IgD-negative memory B cell (primary cell): ENCODE data around the gene ERF. TPM values are rescaled to one million over a fixed set of nuclear protein-coding genes. Genes with fewer than 3 reads are reported as not detected.

Experiments
- H3K27ac Mint-ChIP-seq, 3 donors: one replicate each; pipeline ENCODE4 v1.8.0; 2020 to 2022; ENCODE audit warnings: mild to moderate bottlenecking in 3 of 3, mixed read lengths in 3 of 3, moderate library complexity in 1 of 3
- H3K27me3 Mint-ChIP-seq: one replicate; pipeline ENCODE4 v1.8.0; 2021; ENCODE audit warnings: mixed read lengths
- H3K36me3 Mint-ChIP-seq: one replicate; pipeline ENCODE4 v1.8.0; 2020; ENCODE audit warnings: mild to moderate bottlenecking, mixed read lengths
- H3K4me1 Mint-ChIP-seq, 3 donors: one replicate each; pipeline ENCODE4 v1.8.0; 2020 to 2022; ENCODE audit warnings: mixed read lengths in 3 of 3, mild to moderate bottlenecking in 1 of 3
- H3K4me3 Mint-ChIP-seq, 4 donors: one replicate each; pipeline ENCODE4 v1.8.0; 2020 to 2022; ENCODE audit warnings: mild to moderate bottlenecking in 4 of 4, mixed read lengths in 4 of 4, moderate library complexity in 3 of 4
- H3K9me3 Mint-ChIP-seq, 3 donors: one replicate each; pipeline ENCODE4 v1.8.0; 2020 to 2021; ENCODE audit warnings: mixed read lengths in 3 of 3, mild to moderate bottlenecking in 1 of 3
- polyA plus RNA-seq: library from polyadenylated mRNA; unstranded; fragments of 300-500 nt; fragmentation: Illumina TruSeq; gene quantifications from one replicate; pipeline ENCODE4 v1.2.3, GENCODE V29; 2021

The ERF gene
- polyA plus RNA-seq, 1 donor from 2014 or later: 6.7 TPM

DNA sequence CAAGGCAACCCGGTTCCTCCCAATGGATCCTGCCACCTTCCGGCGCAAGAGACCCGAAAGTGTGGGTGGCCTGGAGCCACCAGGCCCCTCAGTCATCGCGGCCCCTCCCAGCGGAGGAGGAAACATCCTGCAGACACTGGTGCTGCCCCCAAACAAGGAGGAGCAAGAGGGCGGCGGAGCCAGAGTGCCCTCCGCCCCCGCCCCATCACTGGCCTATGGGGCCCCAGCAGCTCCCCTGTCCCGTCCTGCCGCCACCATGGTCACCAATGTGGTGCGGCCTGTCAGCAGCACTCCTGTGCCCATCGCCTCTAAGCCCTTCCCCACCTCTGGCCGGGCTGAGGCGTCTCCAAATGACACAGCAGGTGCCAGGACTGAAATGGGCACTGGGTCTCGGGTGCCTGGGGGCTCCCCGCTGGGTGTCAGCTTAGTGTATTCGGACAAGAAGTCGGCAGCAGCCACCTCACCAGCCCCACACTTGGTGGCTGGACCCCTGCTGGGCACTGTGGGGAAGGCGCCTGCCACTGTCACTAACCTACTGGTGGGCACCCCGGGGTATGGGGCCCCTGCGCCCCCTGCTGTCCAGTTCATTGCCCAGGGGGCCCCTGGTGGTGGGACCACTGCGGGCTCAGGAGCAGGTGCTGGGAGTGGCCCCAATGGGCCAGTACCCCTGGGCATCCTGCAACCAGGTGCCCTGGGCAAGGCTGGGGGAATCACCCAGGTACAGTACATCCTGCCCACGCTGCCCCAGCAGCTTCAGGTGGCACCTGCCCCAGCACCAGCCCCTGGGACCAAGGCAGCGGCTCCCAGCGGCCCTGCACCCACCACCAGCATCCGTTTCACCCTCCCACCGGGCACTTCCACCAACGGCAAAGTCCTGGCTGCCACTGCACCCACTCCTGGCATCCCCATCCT, 35.9 kb upstream of the ERF start:
- peak overlapping the region in 1 of 4 donors; percentile 51 for H3K4me3 Mint-ChIP-seq

DNA sequence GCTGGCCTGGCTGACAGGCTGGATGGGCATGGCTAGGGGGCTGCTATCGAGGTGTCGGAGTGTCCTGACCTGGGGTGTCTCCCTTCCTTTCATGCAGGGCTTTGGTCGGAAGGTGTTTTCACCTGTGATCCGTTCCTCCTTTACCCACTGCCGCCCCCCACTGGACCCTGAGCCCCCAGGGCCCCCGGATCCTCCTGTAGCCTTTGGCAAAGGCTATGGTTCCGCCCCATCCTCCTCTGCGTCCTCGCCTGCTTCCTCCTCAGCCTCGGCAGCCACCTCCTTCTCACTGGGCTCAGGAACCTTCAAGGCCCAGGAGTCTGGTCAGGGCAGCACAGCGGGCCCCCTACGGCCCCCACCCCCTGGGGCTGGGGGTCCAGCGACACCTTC, 35.2 kb upstream of the ERF start:
- peak overlapping the region in 1 of 4 donors; percentile 51 for H3K4me3 Mint-ChIP-seq
- H3K9me3 Mint-ChIP-seq: no peaks in the 10 kb centered on the region
- peaks cover 4% of the 10 kb centered on the region for H3K36me3 Mint-ChIP-seq
- peak overlapping the region in 1 of 3 donors; percentile 64 for H3K27ac Mint-ChIP-seq
- no peaks in the 10 kb centered on the region for H3K27me3 Mint-ChIP-seq
- H3K4me1 Mint-ChIP-seq: peaks cover 0 to 14% (median 12%) of the 10 kb centered on the region in 3 donors

More for the DNA sequence above, 35.9 kb upstream of the ERF start:
- Mint-ChIP-seq H3K9me3 (no peaks in the 10 kb centered on the region), H3K36me3 (peaks cover 4% of the 10 kb centered on the region), H3K4me1 (peaks cover 0 to 13% (median 6%) of the 10 kb centered on the region in 3 donors), H3K27me3 (no peaks in the 10 kb centered on the region), H3K27ac (peak overlapping the region in 1 of 3 donors; percentile 64)

DNA sequence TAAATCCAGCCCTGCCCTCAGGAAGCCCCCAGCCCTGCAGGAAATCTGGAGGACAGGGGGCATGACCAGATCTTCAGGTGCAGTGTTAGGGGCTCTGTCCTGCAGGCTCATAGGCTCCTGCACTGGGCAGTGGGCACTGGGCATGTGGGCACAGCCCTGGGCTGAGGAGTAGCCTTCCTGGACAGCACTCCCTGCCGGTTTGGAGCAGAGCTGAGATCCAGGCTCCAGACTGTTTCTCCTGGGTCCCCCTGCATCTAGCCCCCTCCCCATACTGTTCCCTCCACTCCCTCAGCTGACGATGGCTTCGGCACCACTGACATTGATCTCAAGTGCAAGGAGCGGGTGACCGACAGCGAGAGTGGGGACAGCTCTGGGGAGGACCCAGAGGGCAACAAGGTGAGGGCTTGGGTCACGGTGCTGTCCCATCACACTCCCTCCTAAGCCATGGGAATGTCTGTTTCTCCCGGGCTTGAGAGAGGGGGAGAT, 34.7 kb upstream of the ERF start:
- Mint-ChIP-seq H3K36me3 (peaks cover 4% of the 10 kb centered on the region), H3K4me3 (peak overlapping the region in 1 of 4 donors; percentile 20), H3K27ac (no peak overlapping the region), H3K27me3 (no peaks in the 10 kb centered on the region), H3K4me1 (peaks cover 0 to 19% (median 16%) of the 10 kb centered on the region in 3 donors), H3K9me3 (no peaks in the 10 kb centered on the region)

DNA sequence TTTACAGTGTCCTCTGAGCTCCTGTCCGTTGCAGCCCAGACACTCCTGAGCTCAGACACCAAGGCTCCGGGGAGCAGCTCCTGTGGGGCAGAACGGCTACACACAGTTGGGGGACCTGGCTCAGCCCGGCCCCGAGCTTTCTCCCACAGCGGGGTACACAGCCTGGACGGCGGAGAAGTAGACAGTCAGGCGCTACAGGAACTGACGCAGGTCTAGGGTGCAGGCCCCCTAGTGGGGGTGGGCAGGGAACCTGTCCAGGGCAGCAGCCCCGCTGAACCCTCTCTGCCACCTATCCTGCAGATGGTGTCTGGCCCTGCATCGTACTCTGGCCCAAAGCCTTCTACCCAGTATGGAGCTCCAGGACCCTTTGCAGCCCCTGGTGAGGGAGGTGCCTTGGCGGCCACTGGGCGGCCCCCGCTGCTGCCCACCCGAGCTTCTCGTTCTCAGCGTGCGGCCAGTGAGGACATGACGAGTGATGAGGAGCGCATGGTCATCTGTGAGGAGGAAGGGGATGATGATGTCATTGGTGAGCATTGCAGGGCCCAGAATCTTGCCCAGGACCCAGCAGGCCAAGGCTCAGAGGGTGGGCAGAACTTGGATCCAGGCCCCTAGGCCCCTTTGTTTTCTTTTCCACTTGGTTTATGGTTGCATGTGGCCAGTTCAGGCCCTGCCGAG, 34.1 kb upstream of the ERF start:
- H3K4me1 Mint-ChIP-seq: peaks cover 0 to 19% (median 16%) of the 10 kb centered on the region in 3 donors
- H3K36me3 Mint-ChIP-seq: peaks cover 4% of the 10 kb centered on the region
- peak overlapping the region in 1 of 3 donors; percentile 23 for H3K27ac Mint-ChIP-seq
- no peaks in the 10 kb centered on the region for H3K27me3 Mint-ChIP-seq
- H3K4me3 Mint-ChIP-seq: peak overlapping the region in 1 of 4 donors; percentile 33
- no peaks in the 10 kb centered on the region for H3K9me3 Mint-ChIP-seq

DNA sequence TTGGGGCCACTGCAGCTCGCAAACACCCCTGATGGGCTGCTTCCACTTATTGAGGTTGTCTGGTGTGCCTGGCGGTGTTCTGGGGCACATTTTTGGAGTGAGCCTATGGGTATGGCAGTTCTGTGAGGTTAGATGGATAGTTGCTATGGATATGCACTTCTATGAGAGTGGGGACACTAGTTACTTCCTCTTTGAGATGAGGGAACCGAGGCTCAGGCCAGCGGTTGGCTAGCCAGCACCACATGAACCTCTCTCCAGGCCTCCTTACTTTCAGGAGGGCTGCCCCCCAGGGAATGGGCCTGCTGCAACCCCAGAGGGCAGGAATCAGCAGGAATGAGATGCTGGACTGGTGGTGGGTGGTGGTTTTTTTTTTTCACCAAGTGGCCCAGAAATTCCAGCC, 33.5 kb upstream of the ERF start:
- Mint-ChIP-seq H3K4me3 (peak overlapping the region in 1 of 4 donors; percentile 33), H3K27ac (peak overlapping the region in 2 of 3 donors; percentile 23 to 56), H3K4me1 (peaks cover 0 to 19% (median 16%) of the 10 kb centered on the region in 3 donors), H3K27me3 (no peaks in the 10 kb centered on the region), H3K36me3 (peaks cover 4% of the 10 kb centered on the region), H3K9me3 (no peaks in the 10 kb centered on the region)

DNA sequence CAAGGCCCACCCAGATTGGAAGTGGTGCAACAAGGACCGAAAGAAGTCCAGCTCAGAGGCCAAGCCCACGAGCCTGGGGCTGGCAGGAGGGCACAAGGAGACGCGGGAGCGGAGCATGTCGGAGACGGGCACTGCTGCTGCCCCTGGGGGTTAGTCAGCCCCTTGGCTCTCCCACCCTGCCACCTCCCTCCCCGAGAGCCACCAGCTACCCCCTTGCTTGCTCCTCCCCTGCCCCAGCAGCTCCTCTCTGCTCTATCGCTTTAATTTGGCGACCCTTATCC, 32.8 kb upstream of the ERF start:
- peaks cover 4% of the 10 kb centered on the region for H3K36me3 Mint-ChIP-seq
- no peaks in the 10 kb centered on the region for H3K9me3 Mint-ChIP-seq
- no peak overlapping the region for H3K4me3 Mint-ChIP-seq
- no peaks in the 10 kb centered on the region for H3K27me3 Mint-ChIP-seq
- H3K27ac Mint-ChIP-seq: peak overlapping the region in 2 of 3 donors; percentile 23 to 56
- H3K4me1 Mint-ChIP-seq: peaks cover 0 to 19% (median 16%) of the 10 kb centered on the region in 3 donors

DNA sequence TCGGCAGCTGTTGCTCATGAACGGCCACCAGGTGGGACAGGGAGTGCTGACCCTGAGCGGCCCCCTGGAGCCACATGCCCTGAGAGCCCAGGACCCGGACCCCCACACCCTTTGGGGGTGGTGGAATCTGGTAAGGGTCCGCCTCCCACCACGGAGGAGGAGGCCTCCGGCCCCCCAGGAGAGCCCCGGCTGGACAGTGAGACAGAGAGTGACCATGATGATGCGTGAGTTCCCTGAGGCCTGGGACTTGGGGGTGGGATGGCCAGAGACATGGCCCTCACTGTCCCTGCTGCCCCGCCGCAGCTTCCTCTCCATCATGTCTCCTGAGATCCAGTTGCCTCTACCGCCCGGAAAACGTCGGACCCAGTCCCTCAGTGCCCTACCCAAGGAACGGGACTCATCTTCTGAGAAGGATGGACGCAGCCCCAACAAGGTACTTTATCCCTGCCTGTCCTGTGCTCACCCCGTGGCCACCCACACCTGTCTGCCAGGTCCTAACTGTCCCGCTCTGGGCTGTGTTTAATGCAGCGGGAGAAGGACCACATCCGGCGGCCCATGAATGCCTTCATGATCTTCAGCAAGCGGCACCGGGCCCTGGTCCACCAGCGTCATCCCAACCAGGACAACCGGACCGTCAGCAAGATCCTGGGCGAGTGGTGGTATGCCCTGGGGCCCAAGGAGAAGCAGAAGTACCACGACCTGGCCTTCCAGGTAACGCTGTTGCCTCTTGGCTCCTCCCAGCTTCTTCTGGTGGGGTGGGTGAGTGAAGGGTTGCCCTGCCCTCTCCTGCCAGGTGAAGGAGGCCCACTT, 32.3 kb upstream of the ERF start:
- peaks cover 0 to 23% (median 21%) of the 10 kb centered on the region in 3 donors for H3K4me1 Mint-ChIP-seq
- H3K27ac Mint-ChIP-seq: no peak overlapping the region
- peaks cover 4% of the 10 kb centered on the region for H3K36me3 Mint-ChIP-seq
- H3K4me3 Mint-ChIP-seq: no peak overlapping the region
- H3K9me3 Mint-ChIP-seq: no peaks in the 10 kb centered on the region
- H3K27me3 Mint-ChIP-seq: no peaks in the 10 kb centered on the region

DNA sequence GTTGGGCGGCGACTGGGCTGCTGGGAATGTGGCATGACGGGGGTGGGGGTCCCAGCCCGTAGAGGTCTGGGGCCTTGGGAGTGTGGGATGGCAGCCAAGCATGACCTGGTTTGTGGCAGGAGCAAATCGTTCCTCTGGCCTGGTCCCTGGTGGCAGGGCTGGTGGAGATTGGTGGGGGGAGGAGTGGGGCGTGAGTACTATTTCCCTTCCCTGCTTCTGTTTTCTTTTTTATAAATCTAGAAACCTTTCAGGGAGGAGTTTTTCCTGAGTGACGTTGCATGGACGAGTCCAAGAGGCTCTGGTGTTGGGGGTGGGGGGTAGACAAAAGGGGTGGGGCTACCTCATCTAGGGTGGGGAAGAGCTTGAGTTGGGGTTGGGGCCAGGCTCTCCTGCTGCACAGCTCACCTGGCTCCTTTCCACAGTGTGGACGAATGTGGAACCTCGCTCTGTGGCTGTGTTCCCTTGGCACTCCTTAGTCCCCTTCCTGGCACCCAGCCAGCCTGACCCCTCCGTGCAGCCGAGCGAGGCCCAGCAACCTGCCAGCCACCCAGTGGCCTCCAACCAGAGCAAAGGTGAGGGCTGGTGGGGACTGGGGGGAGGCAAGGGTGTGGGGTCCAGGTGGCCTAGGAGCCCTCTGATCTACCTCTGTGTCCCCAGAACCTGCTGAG, 31.6 kb upstream of the ERF start:
- peak overlapping the region; percentile 30 to 95 (median 86) for H3K4me3 Mint-ChIP-seq
- no peaks in the 10 kb centered on the region for H3K9me3 Mint-ChIP-seq
- peaks cover 0 to 28% (median 27%) of the 10 kb centered on the region in 3 donors for H3K4me1 Mint-ChIP-seq
- peaks cover 4% of the 10 kb centered on the region for H3K36me3 Mint-ChIP-seq
- peak overlapping the region; percentile 81 to 84 (median 82) for H3K27ac Mint-ChIP-seq
- H3K27me3 Mint-ChIP-seq: no peaks in the 10 kb centered on the region

DNA sequence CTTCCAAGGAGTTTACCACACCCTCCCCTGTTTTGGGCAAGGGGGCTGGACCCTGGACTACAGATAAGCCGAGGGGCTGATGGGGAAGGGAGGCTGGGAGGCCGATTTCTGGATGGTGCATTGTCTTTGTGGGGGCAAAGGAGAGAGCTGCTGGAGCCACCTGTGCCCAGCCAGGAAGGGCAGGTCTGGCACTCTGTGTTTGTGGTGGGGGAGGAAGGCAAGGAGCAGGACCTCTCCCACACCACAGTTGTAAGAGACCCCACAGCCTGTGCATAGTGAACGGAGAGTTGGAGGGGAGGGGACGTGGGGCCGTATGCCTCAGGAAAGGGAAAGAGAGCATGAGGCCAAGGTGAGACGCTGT, 31.0 kb upstream of the ERF start:
- no peaks in the 10 kb centered on the region for H3K27me3 Mint-ChIP-seq
- peaks cover 0 to 29% (median 26%) of the 10 kb centered on the region in 3 donors for H3K4me1 Mint-ChIP-seq
- peak overlapping the region; percentile 77 to 95 (median 92) for H3K4me3 Mint-ChIP-seq
- H3K27ac Mint-ChIP-seq: peak overlapping the region; percentile 81 to 84 (median 82)
- H3K36me3 Mint-ChIP-seq: peaks cover 4% of the 10 kb centered on the region
- H3K9me3 Mint-ChIP-seq: no peaks in the 10 kb centered on the region

DNA sequence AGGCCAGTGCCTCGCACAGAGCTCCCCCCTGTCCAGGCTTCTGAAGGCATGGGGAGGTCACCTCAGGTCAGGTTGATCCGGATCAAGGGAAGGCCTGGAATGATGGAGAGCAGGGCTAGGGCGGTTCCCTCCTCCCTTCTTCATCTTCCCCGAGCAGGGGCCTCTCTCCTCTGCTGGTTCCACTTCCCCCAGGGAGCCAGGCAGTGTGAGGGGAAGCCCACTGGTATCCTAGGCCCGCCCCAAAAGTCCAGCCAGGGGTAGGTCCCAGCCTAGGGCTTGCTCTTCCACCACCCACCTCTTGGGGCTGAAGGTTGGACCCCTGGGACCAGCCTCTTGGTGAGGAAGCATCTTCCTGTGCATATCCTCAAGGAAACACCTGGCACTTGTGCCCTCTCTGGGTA, 30.6 kb upstream of the ERF start:
- H3K9me3 Mint-ChIP-seq: no peaks in the 10 kb centered on the region
- H3K36me3 Mint-ChIP-seq: peaks cover 4% of the 10 kb centered on the region
- H3K27me3 Mint-ChIP-seq: no peaks in the 10 kb centered on the region
- peak overlapping the region; percentile 77 to 95 (median 92) for H3K4me3 Mint-ChIP-seq
- peak overlapping the region in 2 of 3 donors; percentile 82 to 93 for H3K27ac Mint-ChIP-seq
- H3K4me1 Mint-ChIP-seq: peaks cover 0 to 29% (median 26%) of the 10 kb centered on the region in 3 donors

DNA sequence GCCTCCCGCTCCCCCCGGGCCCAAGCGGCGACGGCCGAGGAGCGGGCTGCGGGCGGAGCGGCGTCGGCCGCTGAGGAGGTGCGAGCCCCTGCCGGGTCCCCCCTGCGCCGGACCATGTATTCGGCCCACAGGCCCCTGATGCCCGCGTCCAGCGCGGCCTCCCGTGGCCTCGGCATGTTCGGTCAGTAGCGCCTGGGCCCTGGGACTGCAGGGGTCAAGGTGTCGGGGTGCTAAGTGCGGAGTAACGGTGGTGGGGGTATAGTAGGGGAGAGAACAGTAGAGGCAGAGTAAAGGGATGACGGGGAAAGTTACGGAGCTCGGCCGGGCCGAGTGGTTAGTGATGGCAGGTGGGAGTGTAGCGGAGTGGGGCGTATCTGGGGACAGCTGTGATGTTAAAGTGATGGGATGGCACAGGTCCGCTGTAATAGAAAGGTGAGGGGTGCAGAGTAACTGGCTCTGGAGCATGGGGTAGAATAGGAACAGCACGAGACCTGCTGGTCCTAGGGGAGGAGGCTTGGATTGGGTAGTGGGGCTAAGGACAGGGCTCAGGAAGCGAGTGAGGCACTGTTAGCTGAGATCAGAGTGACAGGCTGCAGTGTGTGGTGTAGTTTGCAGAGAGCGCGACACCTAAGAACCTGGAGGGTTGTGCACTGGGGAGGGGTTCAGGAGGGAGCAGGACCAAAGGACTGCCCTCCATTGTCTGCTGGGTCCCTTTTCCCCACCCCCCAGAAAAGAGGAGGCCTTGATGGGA, 29.8 kb upstream of the ERF start:
- Mint-ChIP-seq H3K27ac (peak overlapping the region; percentile 82 to 95 (median 93)), H3K9me3 (no peaks in the 10 kb centered on the region), H3K4me3 (peak overlapping the region; percentile 77 to 95 (median 92)), H3K36me3 (peaks cover 4% of the 10 kb centered on the region), H3K27me3 (no peaks in the 10 kb centered on the region), H3K4me1 (peaks cover 0 to 29% (median 26%) of the 10 kb centered on the region in 3 donors)

DNA sequence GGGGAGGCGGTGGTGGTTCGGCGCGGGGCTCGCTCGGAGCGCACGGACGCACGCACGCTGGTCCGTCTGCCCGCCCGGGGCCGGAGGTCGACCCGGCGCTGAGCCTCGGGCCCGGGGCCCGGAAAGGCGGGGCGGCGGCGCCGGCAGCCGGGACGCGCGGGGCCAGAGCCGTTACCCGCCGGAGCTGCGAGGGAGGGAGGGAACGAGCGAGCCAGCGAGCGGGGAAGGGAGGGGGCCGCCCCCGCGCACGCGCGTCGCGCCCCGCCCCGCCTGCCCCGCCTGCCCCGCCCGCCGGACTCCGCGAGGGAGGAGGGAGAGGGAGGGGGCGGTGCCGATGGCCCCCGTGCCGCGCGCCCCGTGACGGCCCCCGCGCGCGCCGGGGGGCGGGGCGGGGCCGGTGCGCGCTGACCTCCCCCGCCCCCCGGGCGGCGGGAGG, 29.2 kb upstream of the ERF start:
- no peaks in the 10 kb centered on the region for H3K27me3 Mint-ChIP-seq
- H3K36me3 Mint-ChIP-seq: peaks cover 4% of the 10 kb centered on the region
- peaks cover 0 to 35% (median 32%) of the 10 kb centered on the region in 3 donors for H3K4me1 Mint-ChIP-seq
- H3K27ac Mint-ChIP-seq: no peak overlapping the region
- H3K9me3 Mint-ChIP-seq: no peaks in the 10 kb centered on the region
- no peak overlapping the region for H3K4me3 Mint-ChIP-seq

DNA sequence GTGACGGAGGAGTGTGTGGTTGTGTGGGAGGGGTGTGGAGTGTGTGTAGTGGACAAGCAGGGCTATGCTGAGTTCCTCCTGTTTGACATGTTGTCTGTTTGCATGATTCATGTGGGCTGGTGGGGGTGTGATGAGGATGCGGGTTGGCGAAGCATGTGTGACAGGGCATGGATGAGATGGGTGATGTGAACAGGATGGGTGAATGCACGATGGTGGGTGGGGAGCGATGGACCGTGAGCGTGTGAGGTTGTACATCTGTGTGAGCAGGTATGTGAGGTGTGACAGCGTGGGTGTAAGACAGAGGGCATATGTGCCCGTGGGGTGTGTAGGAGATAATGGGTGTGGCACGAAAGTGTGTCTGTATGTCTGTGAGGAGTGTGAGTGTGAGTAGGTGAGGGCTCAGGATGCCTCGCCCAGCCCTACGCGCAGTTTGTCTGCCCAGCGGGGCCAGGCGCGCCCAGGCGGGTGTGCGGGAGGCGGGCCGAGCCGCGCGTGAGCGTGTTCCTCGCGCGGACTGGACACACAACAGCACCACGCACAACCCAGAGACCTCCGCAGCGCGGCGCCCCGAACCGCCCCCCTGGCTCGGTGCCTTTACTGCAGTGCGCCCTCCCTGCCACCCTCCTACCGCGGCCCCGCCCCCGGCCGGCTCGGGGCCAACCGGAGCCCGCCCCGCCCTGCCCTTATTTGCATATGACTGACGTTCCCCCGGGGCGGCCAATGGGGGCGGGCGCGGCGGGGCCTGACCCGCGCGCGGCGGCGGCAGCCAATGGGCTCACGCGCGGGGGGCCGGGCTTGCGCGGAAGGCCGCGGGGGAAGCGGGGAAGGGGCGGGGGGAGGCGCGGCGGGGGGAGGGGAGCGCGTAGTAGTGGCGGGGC, 28.5 kb upstream of the ERF start:
- Mint-ChIP-seq H3K27me3 (no peaks in the 10 kb centered on the region), H3K4me3 (no peak overlapping the region), H3K27ac (no peak overlapping the region), H3K36me3 (peaks cover 4% of the 10 kb centered on the region), H3K4me1 (peaks cover 0 to 41% (median 32%) of the 10 kb centered on the region in 3 donors), H3K9me3 (no peaks in the 10 kb centered on the region)
